GM21723 (cell line): ENCODE data around the gene EBI3.
"Not testable (repeated sequence)": the region's sequence is repeated elsewhere in the genome, so short reads cannot be mapped to it uniquely, and the experiment has no call there.

Source experiments
- ATAC-seq: cut with Tn5 transposase; IDR thresholded peaks from one replicate; pipeline ENCODE4 v1.9.1; 2021; ENCODE audit warnings: mild to moderate bottlenecking, moderate library complexity; ENCODE audit not compliant: unreplicated experiment

The EBI3 gene

GRCh38 chr19:4199699-4200293, 29.5 kb upstream of the EBI3 start:
- ATAC-seq = no peak

GRCh38 chr19:4200940-4201542, 28.3 kb upstream of the EBI3 start:
- ATAC-seq = no peak

- no peak for ATAC-seq
These were observed 27.5 kb upstream of the EBI3 start for GRCh38 chr19:4201798-4202197.

- ATAC-seq = no peak
These were observed 22.4 kb upstream of the EBI3 start for GRCh38 chr19:4206818-4207484.

- no peak for ATAC-seq
These were observed 20.8 kb upstream of the EBI3 start for GRCh38 chr19:4208385-4209094.

GRCh38 chr19:4210166-4210731, 19.1 kb upstream of the EBI3 start:
- no peak for ATAC-seq

GRCh38 chr19:4213116-4213515, 16.2 kb upstream of the EBI3 start:
- no peak for ATAC-seq

GRCh38 chr19:4215807-4216206, 13.5 kb upstream of the EBI3 start:
- no peak for ATAC-seq

- ATAC-seq = no peak
These were observed 12.5 kb upstream of the EBI3 start for GRCh38 chr19:4216846-4217245.

- no peak for ATAC-seq
These were observed 11.7 kb upstream of the EBI3 start for GRCh38 chr19:4217429-4218264.

GRCh38 chr19:4218523-4218922, 10.8 kb upstream of the EBI3 start:
- not testable (repeated sequence) for ATAC-seq

GRCh38 chr19:4220188-4220587, 9.1 kb upstream of the EBI3 start:
- no peak for ATAC-seq

- ATAC-seq = no peak
These were observed 4.9 kb upstream of the EBI3 start for GRCh38 chr19:4224470-4224869.

- no peak for ATAC-seq
These were observed 3.4 kb upstream of the EBI3 start for GRCh38 chr19:4225885-4226284.

GRCh38 chr19:4227771-4228170, 1.6 kb upstream of the EBI3 start:
- no peak for ATAC-seq

- no peak for ATAC-seq
These were observed 551 bp upstream of the EBI3 start for GRCh38 chr19:4228765-4229178.

- ATAC-seq = not testable (repeated sequence)
These were observed 914 bp downstream of the EBI3 start for GRCh38 chr19:4230237-4230636.

- ATAC-seq = not testable (repeated sequence)
These were observed 2.2 kb downstream of the EBI3 start for GRCh38 chr19:4231521-4231920.

GRCh38 chr19:4232139-4232538, 2.8 kb downstream of the EBI3 start:
- not testable (repeated sequence) for ATAC-seq

GRCh38 chr19:4232614-4233281, 3.4 kb downstream of the EBI3 start:
- no peak for ATAC-seq
